ENCODE data around the gene SH2D1A. TPM values are rescaled to one million over a fixed set of nuclear protein-coding genes. Genes with fewer than 3 reads are reported as not detected.
"Not testable (repeated sequence)": the region's sequence is repeated elsewhere in the genome, so short reads cannot be mapped to it uniquely, and the experiment has no call there.

Gene SH2D1A
- total RNA-seq, 1 experiment from 2014 or later, result not detected

- Mint-ChIP-seq H3K36me3 (ENCODE audit: insufficient read depth, unreplicated experiment) (no peaks in the 10 kb centered on the region), H3K4me1 (ENCODE audit: low read depth, unreplicated experiment) (peaks cover 8% of the 10 kb centered on the region), H3K4me3 (ENCODE audit: low read depth, unreplicated experiment) (no peak overlapping the region), H3K27me3 (ENCODE audit: unreplicated experiment) (no peaks in the 10 kb centered on the region), H3K27ac (ENCODE audit: unreplicated experiment) (no peak overlapping the region), H3K9me3 (ENCODE audit: low read depth, unreplicated experiment) (no peaks in the 10 kb centered on the region)
- no peak for TF ChIP-seq CTCF (IDR thresholded peaks at IDR 0.05; ENCODE audit: unreplicated experiment)
- intact Hi-C loops (cut with micrococcal nuclease; ENCODE audit: unreplicated experiment), result no loop called here
- CTCF ChIA-PET, result no interaction called here
- BruUV-seq (replicated peaks), result no TSS peak
- DNase-seq, result no peak
These were observed 20.6 kb upstream of the SH2D1A start for GRCh38 chrX:124325732-124326131.

GRCh38 chrX:124328765-124329164, 17.6 kb upstream of the SH2D1A start:
- CTCF ChIA-PET, result interaction anchor here (0.8 to 0.9 kb wide), 2 partner anchors 22 to 66 kb away, joined by 3 read pairs; no protein-coding TSS in a partner anchor
- no TSS peak for BruUV-seq (replicated peaks)
- TF ChIP-seq CTCF (IDR thresholded peaks at IDR 0.05; ENCODE audit: unreplicated experiment), result no peak
- no peaks in the 10 kb centered on the region for H3K9me3 Mint-ChIP-seq (ENCODE audit: low read depth, unreplicated experiment)
- H3K4me3 Mint-ChIP-seq (ENCODE audit: low read depth, unreplicated experiment), result no peak overlapping the region
- intact Hi-C loops (cut with micrococcal nuclease; ENCODE audit: unreplicated experiment), result no loop called here
- peaks cover 8% of the 10 kb centered on the region for H3K4me1 Mint-ChIP-seq (ENCODE audit: low read depth, unreplicated experiment)
- no peak overlapping the region for H3K27ac Mint-ChIP-seq (ENCODE audit: unreplicated experiment)
- peak; percentile 25 for DNase-seq
- H3K36me3 Mint-ChIP-seq (ENCODE audit: insufficient read depth, unreplicated experiment), result no peaks in the 10 kb centered on the region
- H3K27me3 Mint-ChIP-seq (ENCODE audit: unreplicated experiment), result no peaks in the 10 kb centered on the region

GRCh38 chrX:124332481-124333424, 13.6 kb upstream of the SH2D1A start, which contains the start of gene TEX13D:
Gene TEX13D, plus strand, starts transcription at chrX:124332660. Its CDS starts 258 bp downstream, at chrX:124332918.
- intact Hi-C loops (cut with micrococcal nuclease; ENCODE audit: unreplicated experiment), result no loop called here
- Mint-ChIP-seq H3K27ac (ENCODE audit: unreplicated experiment) (no peak within 1 kb of the TSS), H3K27me3 (ENCODE audit: unreplicated experiment) (peaks cover 25% of the 10 kb centered on the region), H3K36me3 (ENCODE audit: insufficient read depth, unreplicated experiment) (no peaks in the 10 kb centered on the region), H3K4me1 (ENCODE audit: low read depth, unreplicated experiment) (peaks cover 8% of the 10 kb centered on the region), H3K9me3 (ENCODE audit: low read depth, unreplicated experiment) (no peaks in the 10 kb centered on the region), H3K4me3 (ENCODE audit: low read depth, unreplicated experiment) (no peak within 1 kb of the TSS)
- TF ChIP-seq CTCF (IDR thresholded peaks at IDR 0.05; ENCODE audit: unreplicated experiment), result no peak
- BruUV-seq (replicated peaks), result no TSS peak
- CTCF ChIA-PET, result interaction anchor here (0.7 kb wide), 1 partner anchor 131 kb away, joined by 6 read pairs; no protein-coding TSS in a partner anchor
- DNase-seq, result no peak

GRCh38 chrX:124333862-124334261, 12.5 kb upstream of the SH2D1A start:
- DNase-seq, result no peak
- Mint-ChIP-seq H3K4me3 (ENCODE audit: low read depth, unreplicated experiment) (no peak overlapping the region), H3K36me3 (ENCODE audit: insufficient read depth, unreplicated experiment) (no peaks in the 10 kb centered on the region), H3K4me1 (ENCODE audit: low read depth, unreplicated experiment) (peaks cover 2% of the 10 kb centered on the region), H3K9me3 (ENCODE audit: low read depth, unreplicated experiment) (no peaks in the 10 kb centered on the region), H3K27ac (ENCODE audit: unreplicated experiment) (no peak overlapping the region), H3K27me3 (ENCODE audit: unreplicated experiment) (peaks cover 25% of the 10 kb centered on the region)
- no peak for TF ChIP-seq CTCF (IDR thresholded peaks at IDR 0.05; ENCODE audit: unreplicated experiment)
- no TSS peak for BruUV-seq (replicated peaks)
- CTCF ChIA-PET, result no interaction called here
- intact Hi-C loops (cut with micrococcal nuclease; ENCODE audit: unreplicated experiment), result no loop called here

GRCh38 chrX:124334555-124334954, 11.8 kb upstream of the SH2D1A start:
- BruUV-seq (replicated peaks); H3K27ac Mint-ChIP-seq (ENCODE audit: unreplicated experiment): not testable (repeated sequence)
- H3K27me3 Mint-ChIP-seq (ENCODE audit: unreplicated experiment), result peaks cover 25% of the 10 kb centered on the region

More at GRCh38 chrX:124334555-124334954, 11.8 kb upstream of the SH2D1A start:
- DNase-seq; H3K4me3 Mint-ChIP-seq (ENCODE audit: low read depth, unreplicated experiment); H3K36me3 Mint-ChIP-seq (ENCODE audit: insufficient read depth, unreplicated experiment); CTCF ChIA-PET; intact Hi-C loops (cut with micrococcal nuclease; ENCODE audit: unreplicated experiment); H3K4me1 Mint-ChIP-seq (ENCODE audit: low read depth, unreplicated experiment); H3K9me3 Mint-ChIP-seq (ENCODE audit: low read depth, unreplicated experiment): not testable (repeated sequence)

All from Calu3 (cell line).